ENCODE data around the gene MAP2K5. TPM values are rescaled to one million over a fixed set of nuclear protein-coding genes. Genes with fewer than 3 reads are reported as not detected.

The MAP2K5 gene
- total RNA-seq, 2 donors from 2014 or later, result 10.7 to 15.7 TPM

DNA sequence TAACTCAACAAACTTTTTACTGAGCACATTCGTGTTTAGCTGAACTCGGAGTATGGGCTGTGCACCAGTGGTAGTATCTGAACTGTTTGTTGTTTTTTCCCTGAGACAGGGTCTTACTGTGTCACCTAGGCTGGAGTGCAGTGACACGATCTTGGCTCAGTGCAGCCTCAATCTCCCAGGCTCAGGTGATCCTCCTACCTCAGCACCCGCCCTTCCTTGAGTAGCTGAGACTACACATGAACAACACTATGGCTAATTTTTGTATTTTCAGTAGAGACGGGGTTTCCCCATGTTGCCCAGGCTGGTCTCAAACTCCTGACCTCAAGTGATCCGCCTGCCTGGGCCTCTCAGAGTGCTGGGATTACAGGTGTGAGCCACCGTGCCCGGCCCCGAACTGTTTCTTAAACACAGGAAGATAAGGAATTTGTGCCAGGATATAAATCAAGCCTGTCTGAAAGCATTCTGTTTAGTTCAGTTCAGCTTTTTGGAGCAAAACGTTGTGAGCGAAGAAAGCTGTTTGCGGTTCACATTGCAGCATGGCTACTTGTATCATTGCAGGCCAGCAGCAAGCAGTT lies 242.4 kb downstream of the MAP2K5 start:
- Histone ChIP-seq H3K9me3 (no peaks in the 10 kb centered on the region), H3K27me3 (replicated peaks; ENCODE audit: insufficient read depth) (no peaks in the 10 kb centered on the region), H3K36me3 (no peaks in the 10 kb centered on the region), H3K27ac (no peak overlapping the region), H3K4me3 (no peak overlapping the region), H3K4me1 (replicated peaks) (no peaks in the 10 kb centered on the region)
- intact Hi-C loops (cut with DNase I), result no loop called here
- TF ChIP-seq, protein P1, sequence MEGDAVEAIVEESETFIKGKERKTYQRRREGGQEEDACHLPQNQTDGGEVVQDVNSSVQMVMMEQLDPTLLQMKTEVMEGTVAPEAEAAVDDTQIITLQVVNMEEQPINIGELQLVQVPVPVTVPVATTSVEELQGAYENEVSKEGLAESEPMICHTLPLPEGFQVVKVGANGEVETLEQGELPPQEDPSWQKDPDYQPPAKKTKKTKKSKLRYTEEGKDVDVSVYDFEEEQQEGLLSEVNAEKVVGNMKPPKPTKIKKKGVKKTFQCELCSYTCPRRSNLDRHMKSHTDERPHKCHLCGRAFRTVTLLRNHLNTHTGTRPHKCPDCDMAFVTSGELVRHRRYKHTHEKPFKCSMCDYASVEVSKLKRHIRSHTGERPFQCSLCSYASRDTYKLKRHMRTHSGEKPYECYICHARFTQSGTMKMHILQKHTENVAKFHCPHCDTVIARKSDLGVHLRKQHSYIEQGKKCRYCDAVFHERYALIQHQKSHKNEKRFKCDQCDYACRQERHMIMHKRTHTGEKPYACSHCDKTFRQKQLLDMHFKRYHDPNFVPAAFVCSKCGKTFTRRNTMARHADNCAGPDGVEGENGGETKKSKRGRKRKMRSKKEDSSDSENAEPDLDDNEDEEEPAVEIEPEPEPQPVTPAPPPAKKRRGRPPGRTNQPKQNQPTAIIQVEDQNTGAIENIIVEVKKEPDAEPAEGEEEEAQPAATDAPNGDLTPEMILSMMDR (IDR thresholded peaks at IDR 0.05), result no peak
- TF ChIP-seq POLR2AphosphoS5 (IDR thresholded peaks at IDR 0.05), result no peak
- no peak for TF ChIP-seq POLR2A (IDR thresholded peaks at IDR 0.05)
- no peak for DNase-seq (ENCODE audit: low spot score)
- 82% methylated on average over 12 of the region's 12 CpGs for WGBS

DNA sequence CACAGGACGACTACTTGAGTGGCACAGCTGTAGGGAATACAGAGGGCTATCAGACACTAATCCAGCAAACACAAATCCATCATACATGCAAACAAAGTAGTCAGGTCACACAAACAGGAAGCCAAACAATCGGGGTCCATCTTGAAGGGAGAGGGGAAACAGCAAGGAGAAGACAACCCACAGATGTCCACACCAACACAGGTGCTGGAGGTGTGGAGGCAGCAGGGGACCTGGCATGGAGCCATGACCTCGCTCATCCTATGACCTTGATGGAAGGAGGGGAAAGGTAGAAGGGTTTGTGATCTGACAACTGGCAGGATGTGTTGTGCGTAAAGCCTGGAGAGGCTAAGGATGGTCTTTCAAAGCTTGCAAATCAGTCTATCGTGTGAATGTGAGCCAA lies 242.9 kb downstream of the MAP2K5 start:
- no peaks in the 10 kb centered on the region for H3K4me1 ChIP-seq (replicated peaks)
- no peak overlapping the region for H3K27ac ChIP-seq
- H3K4me3 ChIP-seq, result no peak overlapping the region
- TF ChIP-seq POLR2AphosphoS5 (IDR thresholded peaks at IDR 0.05) (no peak), POLR2A (IDR thresholded peaks at IDR 0.05) (no peak)
- TF ChIP-seq, protein P1 (IDR thresholded peaks at IDR 0.05), result no peak
- DNase-seq (ENCODE audit: low spot score), result no peak
- H3K36me3 ChIP-seq, result no peaks in the 10 kb centered on the region
- H3K27me3 ChIP-seq (replicated peaks; ENCODE audit: insufficient read depth), result no peaks in the 10 kb centered on the region
- 84% methylated on average over 5 of the region's 5 CpGs for WGBS
- intact Hi-C loops (cut with DNase I), result no loop called here
- H3K9me3 ChIP-seq, result no peaks in the 10 kb centered on the region

DNA sequence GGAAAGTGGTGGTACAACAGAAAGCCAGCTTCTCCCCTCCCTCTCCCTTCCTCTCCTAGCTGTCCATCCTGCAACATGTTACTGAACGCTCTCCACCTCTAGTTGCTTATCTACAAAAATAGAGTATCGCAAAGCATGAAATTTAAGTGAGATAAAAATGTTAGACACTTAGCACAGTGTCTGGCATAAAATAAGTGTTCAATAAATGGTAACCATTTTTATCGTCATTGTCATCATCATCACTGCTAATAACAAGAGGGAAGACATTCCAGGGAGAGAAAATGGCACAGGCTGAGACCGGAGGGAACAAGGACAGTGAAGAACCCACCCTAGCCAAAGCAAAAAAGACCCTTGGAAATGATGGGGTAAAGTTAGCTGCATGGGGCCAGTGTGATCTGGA lies 244.1 kb downstream of the MAP2K5 start:
- DNase-seq (ENCODE audit: low spot score), result no peak
- WGBS, result 96% methylated on average over 4 of the region's 4 CpGs
- no peaks in the 10 kb centered on the region for H3K27me3 ChIP-seq (replicated peaks; ENCODE audit: insufficient read depth)
- H3K4me3 ChIP-seq, result no peak overlapping the region
- H3K36me3 ChIP-seq, result no peaks in the 10 kb centered on the region
- intact Hi-C loops (cut with DNase I), result no loop called here
- no peak overlapping the region for H3K27ac ChIP-seq
- no peaks in the 10 kb centered on the region for H3K4me1 ChIP-seq (replicated peaks)
- no peaks in the 10 kb centered on the region for H3K9me3 ChIP-seq
- TF ChIP-seq POLR2AphosphoS5 (IDR thresholded peaks at IDR 0.05), result no peak

DNA sequence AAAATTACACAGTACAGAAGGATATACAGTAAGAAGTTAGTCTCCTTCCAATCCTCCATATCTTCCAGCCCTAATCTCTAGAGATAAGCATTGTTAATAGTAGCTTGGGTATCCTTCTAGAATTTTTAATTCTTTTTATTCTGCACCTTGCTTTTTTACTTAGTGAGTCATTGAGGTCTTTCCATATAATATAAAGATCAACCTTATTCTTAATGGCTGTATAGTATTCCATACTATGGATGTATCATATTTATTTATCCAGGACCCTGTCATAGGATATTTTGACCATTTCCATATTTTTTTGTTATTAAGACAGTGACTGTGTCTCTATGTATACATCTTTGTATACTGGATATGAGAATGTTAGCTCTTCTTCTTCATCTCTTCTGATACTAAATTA lies 246.5 kb downstream of the MAP2K5 start:
- Histone ChIP-seq H3K36me3 (no peaks in the 10 kb centered on the region), H3K4me3 (no peak overlapping the region), H3K4me1 (replicated peaks) (no peaks in the 10 kb centered on the region), H3K9me3 (no peaks in the 10 kb centered on the region), H3K27ac (no peak overlapping the region), H3K27me3 (replicated peaks; ENCODE audit: insufficient read depth) (no peaks in the 10 kb centered on the region)
- intact Hi-C loops (cut with DNase I), result no loop called here
- no peak for DNase-seq (ENCODE audit: low spot score)
- TF ChIP-seq, protein P1 (IDR thresholded peaks at IDR 0.05), result no peak
- TF ChIP-seq POLR2A (IDR thresholded peaks at IDR 0.05) (no peak), POLR2AphosphoS5 (IDR thresholded peaks at IDR 0.05) (no peak)

DNA sequence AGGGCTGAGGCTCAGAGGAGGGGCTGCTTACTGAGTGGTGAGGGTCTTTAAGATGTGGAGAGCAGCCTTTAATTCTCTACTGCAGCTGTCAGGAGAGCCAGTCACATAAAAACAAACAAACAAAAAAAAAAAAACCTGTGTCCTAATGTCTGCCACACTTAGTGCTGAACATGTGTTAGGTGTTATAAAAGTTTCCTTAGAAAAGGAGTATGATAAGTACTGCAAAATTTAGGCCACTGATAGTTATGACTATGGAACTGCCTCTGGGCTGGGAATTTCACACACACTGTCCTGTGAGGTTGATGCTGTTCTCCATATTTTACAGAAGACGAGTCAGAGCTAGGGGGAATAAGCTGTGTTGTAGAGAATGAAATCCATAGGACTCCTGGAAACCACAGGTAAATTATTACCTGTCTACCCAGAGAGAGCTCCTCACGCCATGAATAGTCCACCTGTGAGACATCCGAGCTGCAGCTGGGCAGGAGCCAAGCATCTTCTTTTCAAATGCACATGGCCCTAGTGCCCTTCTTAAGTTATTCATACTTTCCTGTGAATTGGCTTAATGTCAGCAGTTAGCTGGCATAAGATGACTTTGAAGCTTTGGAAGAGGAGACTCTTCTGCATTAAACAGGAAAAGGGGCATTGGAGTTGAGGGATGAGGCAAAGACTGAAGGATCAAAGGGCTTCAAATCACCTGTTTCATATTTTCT lies 248.3 kb downstream of the MAP2K5 start:
- Histone ChIP-seq H3K27me3 (replicated peaks; ENCODE audit: insufficient read depth) (no peaks in the 10 kb centered on the region), H3K27ac (no peak overlapping the region), H3K9me3 (no peaks in the 10 kb centered on the region), H3K4me1 (replicated peaks) (no peaks in the 10 kb centered on the region), H3K36me3 (no peaks in the 10 kb centered on the region), H3K4me3 (no peak overlapping the region)
- intact Hi-C loops (cut with DNase I), result no loop called here
- DNase-seq (ENCODE audit: low spot score), result no peak
- no peak for TF ChIP-seq POLR2AphosphoS5 (IDR thresholded peaks at IDR 0.05)
- TF ChIP-seq, protein P1 (IDR thresholded peaks at IDR 0.05), result no peak
- no peak for TF ChIP-seq POLR2A (IDR thresholded peaks at IDR 0.05)
- WGBS, result 94% methylated on average over 3 of the region's 3 CpGs
